Aorta (tissue), 5 donors: ENCODE measurements around the gene MPRIP. TPM values are rescaled to one million over a fixed set of nuclear protein-coding genes. Genes with fewer than 3 reads are reported as not detected.
"Not testable (repeated sequence)": the region's sequence is repeated elsewhere in the genome, so short reads cannot be mapped to it uniquely, and the experiment has no call there.

Source experiments
- ATAC-seq: fragments of 200-7000 bp; cut with Tn5 transposase; one replicate; pipeline ENCODE4 v1.9.1; 2022; ENCODE audit warnings: moderate library complexity; ENCODE audit not compliant: low FRiP score
- DNase-seq, 2 donors: peaks; one replicate each; pipeline ENCODE4 v3.0.0-alpha.2; 2020
- H3K27ac ChIP-seq, 2 donors: one replicate each; pipeline ENCODE4 v1.5.1; 2013; ENCODE audit warnings: low read length in 2 of 2, mild to moderate bottlenecking in 2 of 2, moderate library complexity in 2 of 2, control low read depth in 1 of 2, inconsistent platforms in 1 of 2, low read depth in 1 of 2
- H3K27me3 ChIP-seq, 2 donors: one replicate each; pipeline ENCODE4 v1.6.1; 2013; ENCODE audit warnings: control low read depth in 1 of 2, low read length in 1 of 2, mild to moderate bottlenecking in 1 of 2, moderate library complexity in 1 of 2; ENCODE audit not compliant: insufficient read depth in 2 of 2, control insufficient read depth in 1 of 2
- H3K36me3 ChIP-seq, 2 donors: one replicate each; pipeline ENCODE4 v1.6.1; 2013; ENCODE audit warnings: control low read depth in 1 of 2, low read length in 1 of 2, mild to moderate bottlenecking in 1 of 2; ENCODE audit not compliant: insufficient read depth in 2 of 2, control insufficient read depth in 1 of 2
- H3K4me1 ChIP-seq, 2 donors: one replicate each; pipeline ENCODE4 v1.6.1; 2013; ENCODE audit warnings: low read length in 2 of 2, control low read depth in 1 of 2, mild to moderate bottlenecking in 1 of 2, moderate library complexity in 1 of 2; ENCODE audit not compliant: insufficient read depth in 2 of 2, control insufficient read depth in 1 of 2
- H3K4me3 ChIP-seq, 2 donors: one replicate each; pipeline ENCODE4 v1.5.1; 2013; ENCODE audit warnings: low read length in 2 of 2, control low read depth in 1 of 2, mild to moderate bottlenecking in 1 of 2
- H3K9me3 ChIP-seq: one replicate; pipeline ENCODE4 v1.6.1; 2013; ENCODE audit warnings: mild to moderate bottlenecking, low read length; ENCODE audit not compliant: control insufficient read depth
- WGBS, 2 donors: extraction: QIAGEN DNeasy Blood & Tissue Kit; methylation state at CpG; one replicate each; pipeline ENCODE4 v1.1.7; 2013; 5-methylcytosine and 5-hydroxymethylcytosine counted together
- intact Hi-C, 2 donors: fragments of 100-400 bp; cut with DNase I; formaldehyde crosslinking; loops; one replicate each; pipeline versions ENCODE4 v1.14.2 to v1.15.0; 2022
- polyA plus RNA-seq, 2 donors: library from polyadenylated mRNA; stranded (reverse); fragments of 200-250 nt; gene quantifications; one replicate each; pipeline ENCODE4 v1.2.3, GENCODE V29; 2013
- total RNA-seq, 2 donors: library from RNA; stranded (reverse); fragmentation: NEBNext Ultra II Directional; extraction: Animal tissue kit (Norgen Biotek cat#: 25700); gene quantifications; one replicate each; pipeline ENCODE4 v1.2.1, GENCODE V29; 2021
- donor health status: healthy with polysubstance abuse.
- donor health status: Bipolar disorder and iron deficiency.
- donor health status: DM: no; HTN: no; CAD: no.
- donor health status: DM: no; HTN: no; CAD: no.
- donor health status: DM: yes; HTN: yes; CAD: no.

Gene MPRIP
- total and polyA plus RNA-seq, 4 donors, result 97.8 to 519 (median 301) TPM

DNA sequence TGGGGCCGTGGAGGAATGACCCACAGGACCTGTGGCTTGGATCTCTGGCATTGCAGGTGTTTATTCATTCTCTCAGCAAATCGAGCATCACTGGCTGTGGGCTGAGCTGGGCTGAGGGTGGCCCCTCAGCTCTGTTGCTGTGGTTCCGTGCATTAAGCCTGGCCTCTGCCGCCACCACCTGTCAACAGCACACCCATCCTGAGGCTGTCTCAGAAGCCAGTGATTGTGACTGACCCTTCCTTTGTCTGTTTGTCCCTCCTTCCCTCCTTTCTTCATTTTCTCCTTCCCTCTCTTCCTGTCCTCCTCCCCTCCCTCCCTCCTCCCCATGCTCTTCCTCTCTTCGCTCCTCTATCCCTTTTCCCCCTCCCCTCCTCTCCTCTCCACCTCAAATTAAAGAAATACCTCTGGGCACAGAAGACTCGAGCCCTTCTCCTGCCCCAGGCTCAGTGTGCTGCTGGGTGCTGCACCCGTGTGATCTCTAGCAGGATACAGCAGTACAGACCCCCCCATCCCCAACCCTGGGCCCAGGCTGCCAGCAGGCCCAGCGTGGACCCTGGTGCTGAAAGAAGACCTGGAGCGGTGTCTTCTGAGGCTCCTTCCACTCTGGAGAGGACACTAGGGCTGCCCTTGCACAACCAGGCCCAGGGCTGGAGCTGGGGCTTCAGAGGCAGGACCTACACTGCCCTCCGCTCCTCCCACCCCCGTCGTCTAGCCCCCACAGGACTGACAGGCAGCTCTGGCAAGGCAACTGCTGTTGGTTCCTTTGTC, 88.0 kb downstream of the MPRIP start:
- WGBS, 2 donors, result 79 to 80% methylated on average over 12 of the region's 12 CpGs
- Histone ChIP-seq H3K9me3 (no peaks in the 10 kb centered on the region), H3K4me3 (no peak overlapping the region), H3K4me1 (no peaks in the 10 kb centered on the region), H3K27me3 (no peaks in the 10 kb centered on the region), H3K27ac (no peak overlapping the region), H3K36me3 (no peaks in the 10 kb centered on the region)
- no peak for DNase-seq
- intact Hi-C loops, result no loop called here
- no peak for ATAC-seq

DNA sequence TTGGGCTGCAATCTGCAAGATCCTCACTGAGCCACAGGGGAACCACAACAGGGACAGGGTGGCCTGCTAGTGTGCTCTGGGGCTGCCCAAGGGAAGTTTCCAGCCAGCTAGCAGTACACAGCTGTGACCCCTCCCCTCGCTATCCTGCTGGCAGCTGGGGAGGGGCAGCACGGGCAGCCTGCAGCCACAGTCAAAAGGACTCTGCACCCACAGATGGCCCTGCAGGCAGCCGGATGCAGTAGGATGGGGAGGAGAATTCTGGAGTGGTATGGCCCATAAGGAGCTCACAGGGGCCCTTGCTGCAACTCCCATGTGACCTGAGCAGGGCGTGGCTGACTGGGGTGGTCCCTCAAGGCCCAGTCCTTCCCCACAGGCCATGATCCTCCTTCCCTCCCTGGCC, 89.6 kb downstream of the MPRIP start:
- intact Hi-C loops, result no loop called here
- no peak for DNase-seq
- WGBS, 2 donors, result 73 to 77% methylated on average over 4 of the region's 4 CpGs
- ATAC-seq, result no peak
- H3K27me3 ChIP-seq, result no peaks in the 10 kb centered on the region
- no peaks in the 10 kb centered on the region for H3K4me1 ChIP-seq
- H3K9me3 ChIP-seq, result no peaks in the 10 kb centered on the region
- peaks cover 0 to 5% of the 10 kb centered on the region in 2 donors for H3K36me3 ChIP-seq
- no peak overlapping the region for H3K4me3 ChIP-seq
- H3K27ac ChIP-seq, result no peak overlapping the region

DNA sequence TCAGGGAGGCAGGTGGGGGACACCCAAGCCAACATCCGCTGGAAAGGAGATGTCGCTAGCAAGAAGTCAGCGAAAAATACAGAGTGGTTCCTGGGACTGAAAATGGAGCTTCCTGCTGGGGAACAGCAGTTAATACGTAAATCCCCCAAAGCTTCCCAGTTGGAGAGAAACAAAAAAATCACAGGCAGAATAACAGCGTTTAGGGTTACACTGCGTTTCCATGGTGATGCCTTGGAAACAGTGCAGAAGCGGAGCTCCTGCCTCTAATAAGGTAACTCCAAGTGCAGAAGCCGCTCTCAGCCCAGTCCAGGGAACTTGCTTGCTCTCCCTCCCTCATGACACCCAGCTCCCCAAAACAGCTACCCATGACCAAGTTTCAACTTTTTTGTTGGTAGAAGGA, 90.5 kb downstream of the MPRIP start:
- Histone ChIP-seq H3K4me1 (no peaks in the 10 kb centered on the region), H3K27ac (no peak overlapping the region), H3K4me3 (no peak overlapping the region), H3K36me3 (peaks cover 0 to 5% of the 10 kb centered on the region in 2 donors), H3K27me3 (no peaks in the 10 kb centered on the region), H3K9me3 (no peaks in the 10 kb centered on the region)
- ATAC-seq (no peak), DNase-seq (no peak)
- WGBS, 2 donors, result 83 to 84% methylated on average over 8 of the region's 8 CpGs
- intact Hi-C loops, result no loop called here

DNA sequence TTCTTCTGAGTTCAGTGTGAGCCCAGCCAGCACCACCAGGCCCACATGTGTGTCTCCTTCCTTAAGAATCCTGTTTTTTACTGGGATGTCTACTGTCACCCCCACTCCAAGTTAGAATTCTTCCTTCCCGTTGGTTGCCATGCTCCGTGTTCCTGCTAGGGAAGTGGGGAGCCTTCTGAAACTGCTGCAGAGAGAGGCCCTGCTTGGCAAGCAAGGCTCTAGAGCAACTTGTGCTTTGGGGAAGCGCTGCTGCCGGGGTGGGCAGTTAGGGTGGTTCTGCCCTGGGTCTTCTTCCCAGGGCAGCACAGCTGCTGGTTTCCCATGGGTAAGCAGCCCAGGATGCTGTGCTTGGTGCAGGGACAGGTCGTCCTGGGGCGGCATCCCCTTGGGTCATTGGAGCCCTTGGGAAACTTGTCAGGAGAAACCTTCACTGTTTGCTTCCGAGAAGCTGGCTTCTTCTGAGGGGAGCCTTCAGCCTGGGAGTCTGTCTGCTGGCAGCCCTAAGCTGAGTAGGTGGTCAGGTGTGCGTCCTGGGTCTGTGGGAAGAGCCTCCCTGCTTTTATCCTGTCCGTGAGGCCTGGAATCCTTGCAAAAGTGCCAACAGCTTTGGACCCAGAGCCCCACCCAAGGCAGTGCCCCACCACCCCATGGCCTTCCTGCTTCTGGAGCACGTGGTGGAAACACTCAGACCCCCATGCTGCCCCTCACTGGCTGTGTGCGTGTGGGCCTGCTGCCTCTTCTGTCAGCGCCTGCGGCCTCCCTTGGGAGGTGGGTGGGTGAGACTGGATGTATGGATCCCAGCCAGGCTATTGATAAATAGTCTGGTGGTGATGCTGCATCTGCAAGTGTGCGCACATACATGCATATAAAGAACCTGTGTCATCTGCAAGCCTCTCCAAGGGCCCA, 92.0 kb downstream of the MPRIP start:
- no peak overlapping the region for H3K27ac ChIP-seq
- H3K9me3 ChIP-seq, result no peaks in the 10 kb centered on the region
- DNase-seq (no peak), ATAC-seq (no peak)
- H3K4me1 ChIP-seq, result no peaks in the 10 kb centered on the region
- no peak overlapping the region for H3K4me3 ChIP-seq
- intact Hi-C loops, result no loop called here
- H3K36me3 ChIP-seq, result peaks cover 0 to 12% of the 10 kb centered on the region in 2 donors
- H3K27me3 ChIP-seq, result no peaks in the 10 kb centered on the region
- 84 to 85% methylated on average over 14 of the region's 14 CpGs for WGBS, 2 donors

DNA sequence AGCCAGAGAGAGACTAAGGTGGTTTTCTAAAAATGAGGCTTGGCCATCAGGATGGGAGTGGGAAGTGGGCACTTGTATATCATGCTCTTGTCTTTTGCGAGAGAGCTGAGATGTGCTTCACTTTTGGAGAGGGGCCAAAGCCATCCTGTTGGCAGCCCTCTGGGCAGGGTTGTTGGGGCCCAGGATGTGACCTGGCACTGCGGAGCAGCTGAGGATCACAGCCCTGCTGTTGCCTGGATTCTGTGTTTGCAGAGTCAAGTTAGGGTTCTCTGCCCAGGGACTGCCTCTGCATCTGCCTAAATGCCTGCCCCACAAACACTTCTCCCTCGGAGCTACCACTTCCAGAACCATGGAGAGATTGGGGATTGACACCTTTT, 92.7 kb downstream of the MPRIP start:
- Histone ChIP-seq H3K4me1 (no peaks in the 10 kb centered on the region), H3K4me3 (no peak overlapping the region), H3K27me3 (no peaks in the 10 kb centered on the region), H3K27ac (no peak overlapping the region), H3K36me3 (peaks cover 0 to 12% of the 10 kb centered on the region in 2 donors), H3K9me3 (no peaks in the 10 kb centered on the region)
- WGBS, 2 donors, result 72 to 73% methylated on average over 3 of the region's 3 CpGs
- DNase-seq (no peak), ATAC-seq (no peak)
- intact Hi-C loops, result no loop called here

- H3K27ac ChIP-seq, ATAC-seq, H3K9me3 ChIP-seq, intact Hi-C loops, H3K4me3 ChIP-seq, H3K4me1 ChIP-seq, DNase-seq, H3K27me3 ChIP-seq: not testable (repeated sequence)
- 47 to 60% methylated on average over 5 of the region's 5 CpGs for WGBS, 2 donors
- H3K36me3 ChIP-seq, result peaks cover 0 to 12% of the 10 kb centered on the region in 2 donors
Measured at GRCh38 chr17:17136221-17136620, 94.0 kb downstream of the MPRIP start.

DNA sequence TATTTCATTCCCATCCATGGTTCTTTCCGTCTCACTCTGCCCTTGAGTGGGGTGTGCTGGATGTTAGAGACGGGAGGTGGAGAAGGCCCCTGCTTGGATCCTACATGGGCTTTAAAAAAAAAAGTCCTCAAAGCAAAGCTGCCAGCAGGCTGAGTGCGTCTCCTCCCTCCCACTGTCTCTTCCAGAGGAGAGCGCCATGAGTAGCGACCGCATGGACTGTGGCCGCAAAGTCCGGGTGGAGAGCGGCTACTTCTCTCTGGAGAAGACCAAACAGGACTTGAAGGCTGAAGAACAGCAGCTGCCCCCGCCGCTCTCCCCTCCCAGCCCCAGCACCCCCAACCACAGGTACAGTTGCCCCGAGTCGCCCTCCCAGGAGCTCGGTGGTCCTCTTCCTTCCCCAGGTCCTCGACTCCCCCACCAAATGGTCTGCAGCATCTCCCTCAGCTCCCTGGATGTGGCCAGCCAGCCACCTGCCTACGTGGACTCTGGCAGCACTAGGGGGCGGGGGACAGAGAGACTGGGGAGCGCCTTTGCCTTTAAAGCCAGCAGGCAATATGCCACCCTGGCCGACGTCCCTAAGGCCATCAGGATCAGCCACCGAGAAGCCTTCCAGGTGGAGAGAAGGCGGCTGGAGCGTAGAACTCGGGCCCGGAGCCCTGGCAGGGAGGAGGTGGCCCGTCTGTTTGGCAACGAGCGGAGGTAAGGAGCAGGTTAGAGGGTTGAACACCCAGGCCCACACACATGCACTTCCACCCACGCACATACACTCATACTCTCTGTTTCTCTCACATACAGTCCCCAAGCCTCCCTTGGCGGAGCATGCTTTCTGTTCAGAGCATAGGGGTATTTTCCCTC, 95.7 kb downstream of the MPRIP start:
- Histone ChIP-seq H3K9me3 (no peaks in the 10 kb centered on the region), H3K27ac (no peak overlapping the region), H3K27me3 (no peaks in the 10 kb centered on the region), H3K36me3 (peaks cover 0 to 12% of the 10 kb centered on the region in 2 donors), H3K4me3 (no peak overlapping the region), H3K4me1 (no peaks in the 10 kb centered on the region)
- no peak for DNase-seq
- WGBS, 2 donors, result 80 to 83% methylated on average over 30 of the region's 30 CpGs
- intact Hi-C loops, result no loop called here
- no peak for ATAC-seq

DNA sequence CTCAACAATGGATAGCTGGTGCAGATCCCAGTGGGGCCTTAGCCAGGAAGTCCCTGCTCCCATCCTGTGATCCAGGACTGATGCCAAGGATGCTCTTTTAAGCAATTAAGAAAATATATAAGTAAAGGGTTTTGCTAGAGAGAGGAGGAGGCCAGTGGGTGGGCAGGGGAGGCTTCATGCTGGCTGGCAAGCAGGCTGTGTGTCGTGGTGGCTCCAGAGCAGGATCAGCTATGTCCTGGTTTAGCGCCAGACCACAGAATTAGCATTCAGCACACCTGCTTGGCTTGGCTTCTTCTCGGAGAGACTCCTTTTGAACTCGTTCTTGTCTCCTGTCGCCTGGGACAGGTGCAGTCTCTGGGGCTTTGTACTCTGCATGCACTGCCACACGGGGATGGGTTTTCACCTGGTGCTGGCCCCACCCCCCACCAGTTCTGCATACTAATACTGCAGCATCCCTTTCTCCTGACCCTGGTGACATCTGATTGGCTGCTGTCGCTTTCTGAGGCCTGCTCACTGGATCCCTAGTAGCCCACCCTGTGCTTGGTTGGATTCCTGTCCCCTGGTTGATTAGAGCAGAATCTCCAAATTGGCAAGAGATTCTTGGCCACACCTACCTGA, 97.8 kb downstream of the MPRIP start:
- no peaks in the 10 kb centered on the region for H3K4me1 ChIP-seq
- 78 to 79% methylated on average over 7 of the region's 7 CpGs for WGBS, 2 donors
- peak overlapping the region in 1 of 2 donors; percentile 9 for H3K27ac ChIP-seq
- peaks cover 0 to 21% of the 10 kb centered on the region in 2 donors for H3K36me3 ChIP-seq
- DNase-seq (no peak), ATAC-seq (no peak)
- no peaks in the 10 kb centered on the region for H3K27me3 ChIP-seq
- H3K4me3 ChIP-seq, result no peak overlapping the region
- no peaks in the 10 kb centered on the region for H3K9me3 ChIP-seq
- intact Hi-C loops, result loop anchor here in 1 of 2 donors (5.0 kb wide), 1 partner anchor 138 kb away; no protein-coding TSS in a partner anchor
